CD14-positive monocyte (primary cell): ENCODE results near the gene UNC5A. TPM values are rescaled to one million over a fixed set of nuclear protein-coding genes. Genes with fewer than 3 reads are reported as not detected.

Source experiments
- DNase-seq, 3 donors: peaks; one replicate each; pipeline ENCODE4 v3.0.0-alpha.2; 2011 to 2022
- H2AFZ ChIP-seq: 2 replicates; pipeline ENCODE4 v1.6.0; 2012; ENCODE audit warnings: mild to moderate bottlenecking, low read depth, low read length, inconsistent platforms; ENCODE audit not compliant: insufficient read depth, poor library complexity, severe bottlenecking
- H3K27ac ChIP-seq, 2 donors: 1 replicate in 1 of 2; 2 replicates in 1 of 2; pipeline ENCODE4 v1.5.1; 2012 to 2013; ENCODE audit warnings: low read length in 2 of 2, control low read depth in 1 of 2, inconsistent platforms in 1 of 2, low read depth in 1 of 2, mild to moderate bottlenecking in 1 of 2
- H3K27me3 ChIP-seq, 2 donors: one replicate each; pipeline versions ENCODE4 v1.6.0 to v1.6.1; 2011 to 2013; ENCODE audit warnings: low read length in 2 of 2; ENCODE audit not compliant: control insufficient read depth in 2 of 2, insufficient read depth in 2 of 2
- H3K36me3 ChIP-seq, 2 donors: replicated peaks in 1 of 2; 1 replicate in 1 of 2; 2 replicates in 1 of 2; pipeline versions ENCODE4 v1.5.1 to v1.6.1; 2012 to 2013; ENCODE audit warnings: low read length in 2 of 2, control low read depth in 1 of 2, inconsistent platforms in 1 of 2, mild to moderate bottlenecking in 1 of 2; ENCODE audit not compliant: insufficient read depth in 2 of 2, control insufficient read depth in 1 of 2
- H3K4me1 ChIP-seq, 2 donors: 1 replicate in 1 of 2; 2 replicates in 1 of 2; pipeline versions ENCODE4 v1.5.1 to v1.6.1; 2012 to 2013; ENCODE audit warnings: low read length in 2 of 2, control low read depth in 1 of 2, inconsistent platforms in 1 of 2, mild to moderate bottlenecking in 1 of 2, moderate library complexity in 1 of 2; ENCODE audit not compliant: insufficient read depth in 2 of 2, control insufficient read depth in 1 of 2
- H3K4me2 ChIP-seq: replicated peaks from 2 replicates; pipeline ENCODE3; 2012; ENCODE audit warnings: low read length, moderate library complexity, mild to moderate bottlenecking; ENCODE audit not compliant: poor library complexity, severe bottlenecking; ENCODE audit errors: extremely low read depth
- H3K4me3 ChIP-seq, 3 experiments: fragments of 200-600 bp in 1 of 3; sonication (generic) in 1 of 3; replicated peaks in 1 of 3; 1 replicate in 2 of 3; 2 replicates in 1 of 3; pipeline ENCODE4 v1.5.1; 2011 to 2013; ENCODE audit warnings: low read length in 3 of 3, mild to moderate bottlenecking in 3 of 3, control low read depth in 2 of 3, low read depth in 2 of 3, inconsistent platforms in 1 of 3, moderate library complexity in 1 of 3
- H3K79me2 ChIP-seq: 2 replicates; pipeline ENCODE4 v1.6.0; 2012; ENCODE audit warnings: mild to moderate bottlenecking, control low read depth, inconsistent platforms, low read length, moderate library complexity; ENCODE audit not compliant: insufficient read depth
- H3K9ac ChIP-seq: 2 replicates; pipeline ENCODE4 v1.6.0; 2017; ENCODE audit warnings: low read length, mild to moderate bottlenecking; ENCODE audit not compliant: insufficient read depth, poor library complexity, severe bottlenecking
- H3K9me3 ChIP-seq, 2 donors: replicated peaks in 1 of 2; 1 replicate in 1 of 2; 2 replicates in 1 of 2; pipeline versions ENCODE4 v1.5.1 to v1.6.1; 2012 to 2013; ENCODE audit warnings: low read length in 2 of 2, control low read depth in 1 of 2; ENCODE audit not compliant: control insufficient read depth in 1 of 2, insufficient read depth in 1 of 2
- H4K20me1 ChIP-seq: 2 replicates; pipeline ENCODE4 v1.6.0; 2012; ENCODE audit warnings: mild to moderate bottlenecking, low read length, control low read depth, moderate library complexity; ENCODE audit not compliant: insufficient read depth
- H3K27ac Mint-ChIP-seq, 7 donors: one replicate each; pipeline ENCODE4 v1.8.0; 2020; ENCODE audit warnings: mild to moderate bottlenecking in 7 of 7, mixed read lengths in 7 of 7, moderate library complexity in 6 of 7, inconsistent platforms in 2 of 7
- H3K27me3 Mint-ChIP-seq, 3 donors: one replicate each; pipeline ENCODE4 v1.8.0; 2021 to 2022; ENCODE audit warnings: low read depth in 3 of 3, mild to moderate bottlenecking in 3 of 3, mixed read lengths in 3 of 3, moderate library complexity in 3 of 3, inconsistent platforms in 1 of 3
- H3K36me3 Mint-ChIP-seq, 2 donors: one replicate each; pipeline ENCODE4 v1.8.0; 2020; ENCODE audit warnings: mixed read lengths in 2 of 2, inconsistent platforms in 1 of 2, mild to moderate bottlenecking in 1 of 2
- H3K4me1 Mint-ChIP-seq: one replicate; pipeline ENCODE4 v1.8.0; 2020; ENCODE audit warnings: mild to moderate bottlenecking, mixed read lengths
- H3K4me3 Mint-ChIP-seq, 2 donors: one replicate each; pipeline ENCODE4 v1.8.0; 2020; ENCODE audit warnings: mild to moderate bottlenecking in 2 of 2, mixed read lengths in 2 of 2, moderate library complexity in 1 of 2
- H3K9me3 Mint-ChIP-seq, 7 donors: one replicate each; pipeline ENCODE4 v1.8.0; 2020 to 2022; ENCODE audit warnings: mixed read lengths in 7 of 7, mild to moderate bottlenecking in 6 of 7, moderate library complexity in 6 of 7, inconsistent platforms in 2 of 7
- CTCF ChIP-seq: fragments of 200-600 bp; IDR thresholded peaks from one replicate; pipeline ENCODE4 v1.8.0; 2022; ENCODE audit warnings: antibody characterized with exemption, mild to moderate bottlenecking
- WGBS: methylation state at CpG from one replicate; pipeline ENCODE4 v1.1.5; 2013; ENCODE audit warnings: missing lambda C conversion rate; ENCODE audit not compliant: insufficient coverage; 5-methylcytosine and 5-hydroxymethylcytosine counted together
- intact Hi-C, 2 donors: fragments of 100-400 bp; cut with micrococcal nuclease; formaldehyde crosslinking; loops; one replicate each; pipeline versions ENCODE4 v1.15.0 to v1.15.1; 2023
- polyA plus RNA-seq, 3 donors: library from polyadenylated mRNA; depleted of rRNA in 1 of 3; unstranded in 2 of 3; stranded (reverse) in 1 of 3; fragments of 300-500 nt in 2 of 3; fragments of >200 nt in 1 of 3; fragmentation: Illumina TruSeq in 2 of 3; gene quantifications; 1 replicate in 2 of 3; 2 replicates in 1 of 3; pipeline ENCODE4 v1.2.3, GENCODE V29; 2012 to 2021

Gene UNC5A
- polyA plus RNA-seq, 3 donors = 0.03 to 0.07 TPM; not detected in 1

- no peak overlapping the region for H3K4me3 ChIP-seq
- no peaks in the 10 kb centered on the region for H4K20me1 ChIP-seq
- peaks cover 4 to 28% (median 13%) of the 10 kb centered on the region in 3 donors for H3K27me3 Mint-ChIP-seq
- no peaks in the 10 kb centered on the region for H3K4me1 ChIP-seq
- no peaks in the 10 kb centered on the region for H3K27me3 ChIP-seq
- peak overlapping the region in 1 of 7 donors; percentile 42 for H3K27ac Mint-ChIP-seq
- no peak overlapping the region for H3K9ac ChIP-seq
- WGBS = 89% methylated on average over 3 of the region's 3 CpGs
- H3K9me3 ChIP-seq = no peaks in the 10 kb centered on the region
- no peak for DNase-seq
- no peak for TF ChIP-seq CTCF
- H3K27ac ChIP-seq = no peak overlapping the region
- no peaks in the 10 kb centered on the region for H3K36me3 ChIP-seq
- no peaks in the 10 kb centered on the region for H3K79me2 ChIP-seq
- peaks cover 0 to 6% (median 0%) of the 10 kb centered on the region in 7 donors for H3K9me3 Mint-ChIP-seq
- no peaks in the 10 kb centered on the region for H3K36me3 Mint-ChIP-seq
- H3K4me3 Mint-ChIP-seq = no peak overlapping the region
- no peaks in the 10 kb centered on the region for H3K4me1 Mint-ChIP-seq
- intact Hi-C loops = no loop called here
- H3K4me2 ChIP-seq = no peak overlapping the region
- no peak overlapping the region for H2AFZ ChIP-seq
Observed at GRCh38 chr5:176835918-176836317, 25.6 kb downstream of the UNC5A start.

- Histone ChIP-seq H4K20me1 (no peaks in the 10 kb centered on the region), H3K27me3 (no peaks in the 10 kb centered on the region), H3K36me3 (no peaks in the 10 kb centered on the region), H3K4me2 (no peak overlapping the region), H3K27ac (no peak overlapping the region), H3K9ac (no peak overlapping the region), H3K79me2 (no peaks in the 10 kb centered on the region), H2AFZ (no peak overlapping the region), H3K4me3 (no peak overlapping the region), H3K4me1 (no peaks in the 10 kb centered on the region), H3K9me3 (no peaks in the 10 kb centered on the region)
- H3K9me3 Mint-ChIP-seq = peaks cover 0 to 6% (median 0%) of the 10 kb centered on the region in 7 donors
- WGBS = 65% methylated on average over 11 of the region's 15 CpGs
- no peaks in the 10 kb centered on the region for H3K36me3 Mint-ChIP-seq
- no peak overlapping the region for H3K27ac Mint-ChIP-seq
- H3K27me3 Mint-ChIP-seq = peaks cover 4 to 28% (median 15%) of the 10 kb centered on the region in 3 donors
- intact Hi-C loops = no loop called here
- no peaks in the 10 kb centered on the region for H3K4me1 Mint-ChIP-seq
- DNase-seq = no peak
- H3K4me3 Mint-ChIP-seq = no peak overlapping the region
- no peak for TF ChIP-seq CTCF
Observed at GRCh38 chr5:176836811-176837706, 26.7 kb downstream of the UNC5A start.
